Neural cell (in vitro differentiated cells): ENCODE measurements around the gene EHMT1.

ENCODE experiments used
- EP300 ChIP-seq: fragments of 450-650 bp; conservative IDR thresholded peaks from 2 replicates; pipeline ENCODE4 v1.6.1; 2014; ENCODE audit warnings: antibody characterized with exemption, mild to moderate bottlenecking, moderate library complexity; ENCODE audit not compliant: poor library complexity, severe bottlenecking
- EZH2 ChIP-seq: fragments of 200-600, 300-800 bp; shearing (Covaris generic), sonication (generic); IDR thresholded peaks from 2 replicates; pipeline ENCODE4 v1.6.1; 2014; ENCODE audit warnings: antibody characterized with exemption, low read length, borderline replicate concordance, mild to moderate bottlenecking; ENCODE audit not compliant: insufficient read depth, poor library complexity, severe bottlenecking
- MXI1 ChIP-seq: fragments of 450-650 bp; conservative IDR thresholded peaks from 2 replicates; pipeline ENCODE4 v1.6.1; 2014; ENCODE audit warnings: antibody characterized with exemption, mild to moderate bottlenecking; ENCODE audit not compliant: poor library complexity, severe bottlenecking
- POLR2AphosphoS5 ChIP-seq: IDR thresholded peaks from 2 replicates; pipeline ENCODE4 v1.6.1; 2012
- RAD21 ChIP-seq: fragments of 450-650 bp; conservative IDR thresholded peaks from 2 replicates; pipeline ENCODE4 v1.6.1; 2014; ENCODE audit warnings: antibody characterized with exemption, mild to moderate bottlenecking, moderate library complexity
- SMC3 ChIP-seq: fragments of 450-650 bp; conservative IDR thresholded peaks from 2 replicates; pipeline ENCODE4 v1.6.1; 2014; ENCODE audit warnings: antibody characterized with exemption, mild to moderate bottlenecking, moderate library complexity; ENCODE audit not compliant: poor library complexity
- TAF1 ChIP-seq: IDR thresholded peaks from 2 replicates; pipeline ENCODE4 v1.6.1; 2012; ENCODE audit warnings: low read depth
- TF ChIP-seq, protein P1 (sequence below): fragments of 450-650 bp; IDR thresholded peaks from 2 replicates; pipeline ENCODE4 v1.5.1; 2014; ENCODE audit warnings: antibody characterized with exemption, mild to moderate bottlenecking, moderate library complexity; ENCODE audit not compliant: poor library complexity, severe bottlenecking

DNA sequence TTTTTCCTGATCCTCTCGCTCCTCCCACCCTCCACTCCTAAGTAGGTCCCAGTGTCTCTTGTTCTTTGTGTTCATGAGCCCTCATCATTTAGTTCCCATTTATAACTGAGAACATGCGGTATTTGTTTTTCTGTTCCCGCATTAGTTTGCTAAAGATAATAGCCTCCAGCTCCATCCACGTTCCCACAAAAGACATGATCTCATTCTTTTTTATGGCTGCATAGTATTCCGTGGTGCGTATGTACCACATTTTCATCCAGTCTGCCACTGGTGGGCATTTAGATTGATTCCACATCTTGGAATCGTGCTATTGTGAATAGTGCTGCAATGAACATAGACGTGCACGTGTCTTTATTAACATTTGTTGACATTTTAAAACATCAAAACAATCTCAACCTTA lies 224.6 kb downstream of the EHMT1 start:
- TF ChIP-seq EZH2: no peak
- TF ChIP-seq, protein P1, sequence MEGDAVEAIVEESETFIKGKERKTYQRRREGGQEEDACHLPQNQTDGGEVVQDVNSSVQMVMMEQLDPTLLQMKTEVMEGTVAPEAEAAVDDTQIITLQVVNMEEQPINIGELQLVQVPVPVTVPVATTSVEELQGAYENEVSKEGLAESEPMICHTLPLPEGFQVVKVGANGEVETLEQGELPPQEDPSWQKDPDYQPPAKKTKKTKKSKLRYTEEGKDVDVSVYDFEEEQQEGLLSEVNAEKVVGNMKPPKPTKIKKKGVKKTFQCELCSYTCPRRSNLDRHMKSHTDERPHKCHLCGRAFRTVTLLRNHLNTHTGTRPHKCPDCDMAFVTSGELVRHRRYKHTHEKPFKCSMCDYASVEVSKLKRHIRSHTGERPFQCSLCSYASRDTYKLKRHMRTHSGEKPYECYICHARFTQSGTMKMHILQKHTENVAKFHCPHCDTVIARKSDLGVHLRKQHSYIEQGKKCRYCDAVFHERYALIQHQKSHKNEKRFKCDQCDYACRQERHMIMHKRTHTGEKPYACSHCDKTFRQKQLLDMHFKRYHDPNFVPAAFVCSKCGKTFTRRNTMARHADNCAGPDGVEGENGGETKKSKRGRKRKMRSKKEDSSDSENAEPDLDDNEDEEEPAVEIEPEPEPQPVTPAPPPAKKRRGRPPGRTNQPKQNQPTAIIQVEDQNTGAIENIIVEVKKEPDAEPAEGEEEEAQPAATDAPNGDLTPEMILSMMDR: no peak
- no peak for TF ChIP-seq EP300
- no peak for TF ChIP-seq SMC3
- no peak for TF ChIP-seq TAF1
- TF ChIP-seq POLR2AphosphoS5: no peak
- no peak for TF ChIP-seq MXI1
- no peak for TF ChIP-seq RAD21
